ENCODE measurements around the gene SERINC5.
"Not testable (repeated sequence)": the region's sequence is repeated elsewhere in the genome, so short reads cannot be mapped to it uniquely, and the experiment has no call there.

The SERINC5 gene

GRCh38 chr5:80159133-80159815, 96.6 kb downstream of the SERINC5 start:
- no peak for DNase-seq (ENCODE audit: low read depth)
- TF ChIP-seq CTCF (conservative IDR thresholded peaks at IDR 0.05; ENCODE audit: low read depth, low read length), result no peak
- H3K4me3 ChIP-seq (ENCODE audit: low read depth, low read length), result no peak overlapping the region

- peak; percentile 52 for DNase-seq (ENCODE audit: low read depth)
- H3K4me3 ChIP-seq (ENCODE audit: low read depth, low read length), result no peak overlapping the region
- no peak for TF ChIP-seq CTCF (conservative IDR thresholded peaks at IDR 0.05; ENCODE audit: low read depth, low read length)
These were observed 99.7 kb downstream of the SERINC5 start for GRCh38 chr5:80156156-80156555.

DNA sequence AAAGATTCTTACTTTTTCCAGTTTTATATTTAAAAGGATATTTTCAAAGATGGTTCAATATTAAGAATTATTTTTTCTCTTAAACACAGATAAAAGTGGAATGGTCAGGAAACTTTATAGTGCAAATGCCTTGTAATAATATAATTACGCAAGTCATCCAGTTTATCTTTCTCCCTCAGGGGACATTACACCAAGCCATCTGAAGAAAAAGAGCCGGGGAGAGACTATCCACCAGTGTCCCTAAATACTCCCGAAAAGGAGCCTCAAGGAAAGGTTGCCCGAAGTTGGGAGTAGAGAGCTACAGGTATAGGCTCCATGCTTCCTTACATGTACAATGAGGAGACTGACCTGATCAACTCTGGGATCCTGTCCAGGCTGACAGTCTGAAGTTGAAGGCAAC, 101.1 kb downstream of the SERINC5 start:
- no peak overlapping the region for H3K4me3 ChIP-seq (ENCODE audit: low read depth, low read length)
- no peak for DNase-seq (ENCODE audit: low read depth)
- TF ChIP-seq CTCF (conservative IDR thresholded peaks at IDR 0.05; ENCODE audit: low read depth, low read length), result no peak

DNA sequence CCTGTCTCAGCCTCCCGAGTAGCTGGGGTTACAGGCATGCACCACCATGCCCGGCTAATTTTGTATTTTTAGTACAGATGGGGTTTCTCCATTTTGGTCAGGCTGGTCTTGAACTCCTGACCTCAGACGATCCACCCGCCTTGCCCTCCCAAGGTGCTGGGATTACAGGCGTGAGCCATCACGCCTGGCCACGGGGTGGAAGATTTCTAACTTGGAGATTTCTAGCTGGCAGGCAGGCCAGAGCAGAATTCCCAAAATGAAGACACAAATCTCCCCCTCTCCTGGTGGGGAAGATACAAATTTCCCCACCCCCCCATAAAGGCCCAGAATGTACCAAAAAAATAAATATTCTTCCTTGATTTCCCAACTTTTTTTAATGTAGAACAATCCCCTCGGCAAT, 101.6 kb downstream of the SERINC5 start:
- not testable (repeated sequence) for DNase-seq (ENCODE audit: low read depth); H3K4me3 ChIP-seq (ENCODE audit: low read depth, low read length)

DNA sequence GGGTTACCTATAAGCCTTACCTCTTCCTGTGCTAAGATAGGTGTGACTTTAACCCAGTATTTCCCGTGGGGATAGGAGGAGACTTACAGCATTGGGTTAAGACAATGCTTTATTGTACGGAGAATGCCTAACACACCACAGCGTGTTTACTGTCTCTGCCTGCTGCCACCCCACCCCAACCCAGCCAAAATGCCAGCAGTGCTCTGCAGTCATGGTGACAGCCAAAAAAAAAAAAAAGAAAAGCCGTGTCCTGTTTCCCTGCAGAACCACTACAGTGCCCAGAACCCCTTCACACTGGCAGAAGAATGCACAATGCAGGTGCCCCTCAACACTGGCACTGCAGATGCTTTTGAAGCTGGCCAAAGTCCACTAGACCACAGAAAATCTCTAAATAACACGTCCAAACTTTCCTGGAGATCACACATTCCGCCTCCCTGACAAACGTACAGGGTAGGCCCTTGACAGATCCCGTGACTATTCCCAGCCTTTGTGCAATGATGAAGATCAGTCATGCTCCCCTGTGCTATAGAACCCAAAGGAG, 102.2 kb downstream of the SERINC5 start:
- no peak for DNase-seq (ENCODE audit: low read depth)
- TF ChIP-seq CTCF (conservative IDR thresholded peaks at IDR 0.05; ENCODE audit: low read depth, low read length), result no peak
- H3K4me3 ChIP-seq (ENCODE audit: low read depth, low read length), result no peak overlapping the region

DNA sequence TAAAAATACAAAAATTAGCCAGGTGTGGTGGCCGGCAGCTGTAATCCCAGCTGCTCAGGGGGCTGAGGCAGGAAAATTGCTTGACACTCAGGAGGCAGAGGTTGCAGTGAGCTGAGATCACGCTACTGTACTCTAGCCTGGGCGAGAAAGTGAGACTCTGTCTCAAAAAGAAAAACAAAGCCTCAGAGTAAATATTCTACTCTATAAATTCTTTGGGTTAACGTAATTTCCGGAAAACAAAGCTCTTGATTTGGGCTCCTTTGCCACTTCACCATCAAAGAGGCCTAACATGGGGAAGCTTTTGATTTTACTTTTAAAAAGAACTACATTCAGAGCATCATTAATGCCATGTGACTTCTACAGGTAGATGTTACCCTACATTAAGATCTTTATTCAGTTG, 103.1 kb downstream of the SERINC5 start:
- H3K4me3 ChIP-seq (ENCODE audit: low read depth, low read length), result no peak overlapping the region
- no peak for TF ChIP-seq CTCF (conservative IDR thresholded peaks at IDR 0.05; ENCODE audit: low read depth, low read length)
- DNase-seq (ENCODE audit: low read depth), result no peak

- DNase-seq (ENCODE audit: low read depth), result no peak
- no peak overlapping the region for H3K4me3 ChIP-seq (ENCODE audit: low read depth, low read length)
- no peak for TF ChIP-seq CTCF (conservative IDR thresholded peaks at IDR 0.05; ENCODE audit: low read depth, low read length)
These were observed 104.0 kb downstream of the SERINC5 start for GRCh38 chr5:80151890-80152289.
